ENCODE data around the gene CABLES1.
"Not testable (repeated sequence)": the region's sequence is repeated elsewhere in the genome, so short reads cannot be mapped to it uniquely, and the experiment has no call there.

CABLES1 gene

GRCh38 chr18:23270986-23271680 lies 135.8 kb downstream of the CABLES1 start:
- peak; percentile 79 for DNase-seq

DNA sequence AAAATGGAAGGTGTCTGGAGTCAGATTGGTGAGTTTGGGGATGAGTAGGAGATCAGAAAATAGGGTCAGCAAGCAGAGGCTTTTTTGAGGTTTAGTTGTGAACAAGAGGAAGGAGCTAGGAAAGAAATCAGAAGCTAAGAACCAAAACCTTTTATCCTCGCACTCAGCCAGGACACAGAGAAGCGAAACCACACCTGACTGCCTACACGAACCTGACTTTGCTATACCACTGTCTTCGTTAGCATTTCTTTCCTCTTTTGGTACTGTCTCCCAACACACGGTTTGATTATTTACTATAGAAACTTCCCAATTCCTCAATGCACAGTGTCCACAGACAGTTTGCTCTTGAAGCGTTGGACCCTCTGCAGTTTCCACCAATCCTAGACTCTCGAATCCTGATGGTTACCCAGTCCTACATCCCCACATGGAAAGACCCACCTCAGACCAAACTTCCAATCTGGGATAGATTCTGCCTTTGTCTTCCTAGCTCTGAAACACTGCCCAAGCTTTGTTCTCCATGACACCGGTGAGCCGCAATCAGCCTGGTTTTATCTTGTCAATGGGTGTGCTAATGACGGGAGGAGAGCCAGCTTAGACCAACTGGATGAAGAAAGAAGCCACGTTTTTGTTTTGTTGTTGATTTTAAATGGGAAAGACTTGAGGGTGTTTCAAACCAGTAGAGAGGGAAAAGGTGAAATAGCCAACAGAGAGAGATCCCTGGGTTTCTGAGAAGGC lies 137.4 kb downstream of the CABLES1 start:
- DNase-seq: no peak

GRCh38 chr18:23273443-23273966 lies 138.2 kb downstream of the CABLES1 start:
- no peak for DNase-seq

DNA sequence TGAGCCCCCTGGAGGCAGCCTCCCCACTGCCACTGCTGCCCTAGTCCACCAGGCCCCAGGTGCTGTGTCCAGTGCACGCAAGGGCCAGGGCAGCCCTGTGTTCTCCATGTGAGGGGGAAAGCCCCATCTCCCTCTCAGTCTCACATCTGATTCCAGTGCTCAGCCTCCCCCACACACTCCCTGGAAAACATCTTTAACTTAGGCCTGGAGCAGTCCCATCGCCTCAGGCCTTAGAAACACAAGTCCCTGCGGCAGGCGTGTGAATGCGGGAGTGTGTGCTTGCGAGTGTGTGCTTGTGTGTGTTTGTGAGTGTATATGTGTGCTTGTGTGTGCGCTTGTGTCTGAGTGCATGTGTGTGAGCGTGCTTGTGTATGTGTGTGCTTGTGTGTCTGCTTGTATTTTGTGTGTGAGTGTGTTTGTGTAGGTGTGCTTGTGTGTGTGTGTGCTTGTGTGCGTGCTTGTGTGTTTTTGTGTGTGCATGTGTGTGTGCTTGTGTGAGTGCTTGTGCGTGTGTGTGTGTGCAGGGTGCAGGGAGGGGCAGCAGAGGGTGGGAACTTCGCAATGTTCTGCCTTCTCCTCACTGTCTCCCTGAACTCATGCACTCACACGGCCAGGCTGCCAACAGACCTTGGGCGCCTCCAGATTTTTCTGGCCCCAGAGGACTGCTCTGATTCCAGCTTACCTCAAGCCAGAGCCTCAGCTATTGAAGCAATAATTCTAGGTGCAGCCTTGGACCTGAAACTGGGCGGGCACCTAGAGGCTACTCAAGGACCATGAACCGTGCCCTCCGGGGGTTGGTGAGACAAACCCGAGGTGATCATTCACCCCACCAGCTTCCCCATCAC lies 139.6 kb downstream of the CABLES1 start:
- no peak for DNase-seq

- DNase-seq: no peak
These were observed 141.2 kb downstream of the CABLES1 start for GRCh38 chr18:23276451-23276850.

- no peak for DNase-seq
These were observed 142.1 kb downstream of the CABLES1 start for GRCh38 chr18:23277399-23277798.

DNA sequence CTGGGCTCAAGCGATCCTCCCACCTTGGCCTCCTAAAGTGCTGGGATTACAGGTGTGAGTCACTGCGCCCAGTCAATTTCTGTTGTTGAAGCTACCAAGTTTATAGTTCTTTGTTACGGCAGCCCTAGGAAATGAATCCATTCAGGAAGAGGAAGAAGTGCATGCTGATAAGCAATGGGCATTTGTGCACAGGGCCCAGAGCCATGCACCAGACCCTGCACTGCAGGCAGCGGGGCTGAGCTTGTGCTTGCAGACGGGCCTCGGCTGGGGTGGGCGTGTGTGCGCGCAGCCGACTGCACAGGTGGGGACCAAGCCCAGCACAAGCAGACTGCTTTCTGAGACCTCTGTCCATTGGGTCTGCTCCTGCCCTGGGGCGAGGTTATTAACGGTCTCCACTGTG lies 144.6 kb downstream of the CABLES1 start:
- DNase-seq: no peak

DNA sequence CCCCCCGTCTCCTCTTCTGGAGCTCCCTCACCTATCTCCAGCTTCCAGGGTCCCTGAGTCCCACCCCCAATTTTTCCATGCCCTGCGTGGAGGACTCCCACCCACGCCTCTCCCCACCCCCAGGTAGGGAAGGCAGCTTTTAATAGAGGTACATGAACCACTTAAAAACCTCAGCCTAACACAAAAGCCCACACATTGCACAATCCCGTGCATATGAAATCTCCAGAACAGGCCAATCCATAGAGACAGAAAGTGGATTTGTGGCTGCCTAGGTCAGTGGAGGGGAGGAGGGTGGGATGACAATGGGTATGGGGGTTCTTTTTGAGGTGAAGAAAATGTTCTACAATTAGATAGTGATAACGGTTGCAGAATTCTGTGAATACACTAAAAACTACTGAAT lies 145.6 kb downstream of the CABLES1 start:
- no peak for DNase-seq

GRCh38 chr18:23281626-23282436 lies 146.5 kb downstream of the CABLES1 start:
- peak; percentile 17 for DNase-seq

DNA sequence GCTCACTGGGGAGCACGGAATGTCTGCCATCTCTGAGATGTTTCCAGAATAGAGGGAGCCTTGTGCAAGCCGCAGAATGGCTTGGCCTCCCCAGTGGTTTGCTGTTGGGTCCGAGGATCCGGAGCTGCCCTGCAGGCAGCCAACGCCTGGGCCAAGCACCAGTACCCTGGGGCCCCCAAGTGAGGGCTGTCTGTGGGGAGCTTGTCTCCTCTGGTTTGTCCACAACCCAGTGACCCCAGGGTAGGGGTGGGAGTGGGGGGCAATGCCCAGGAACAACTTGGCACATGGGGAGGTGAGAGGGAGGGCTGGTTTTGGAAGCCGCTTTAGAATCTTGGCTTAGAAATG lies 147.1 kb downstream of the CABLES1 start:
- no peak for DNase-seq

DNA sequence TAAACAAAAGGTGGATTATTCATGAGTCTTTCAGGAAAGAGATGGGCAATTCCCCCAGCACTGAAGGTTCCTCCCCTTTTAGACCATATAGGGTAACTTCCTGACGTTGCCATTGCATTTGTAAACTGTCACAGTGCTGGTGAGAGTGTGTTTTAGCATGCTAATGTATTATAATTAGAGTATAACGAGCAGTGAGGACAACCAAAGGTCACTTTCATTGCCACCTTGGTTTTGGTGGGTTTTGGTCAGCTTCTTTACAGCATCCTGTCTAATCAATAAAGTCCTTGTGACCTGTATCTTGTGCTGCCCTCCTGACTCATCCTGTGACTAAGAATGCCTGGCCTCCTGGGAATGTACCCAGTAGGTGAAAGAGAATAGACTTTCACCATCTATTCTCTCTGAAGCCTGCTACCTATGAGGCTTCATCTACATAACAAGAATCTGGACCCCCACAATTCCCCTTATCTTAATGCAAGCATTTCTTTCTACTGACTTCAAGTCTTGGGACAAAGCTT lies 148.7 kb downstream of the CABLES1 start:
- DNase-seq: peak; percentile 41

DNA sequence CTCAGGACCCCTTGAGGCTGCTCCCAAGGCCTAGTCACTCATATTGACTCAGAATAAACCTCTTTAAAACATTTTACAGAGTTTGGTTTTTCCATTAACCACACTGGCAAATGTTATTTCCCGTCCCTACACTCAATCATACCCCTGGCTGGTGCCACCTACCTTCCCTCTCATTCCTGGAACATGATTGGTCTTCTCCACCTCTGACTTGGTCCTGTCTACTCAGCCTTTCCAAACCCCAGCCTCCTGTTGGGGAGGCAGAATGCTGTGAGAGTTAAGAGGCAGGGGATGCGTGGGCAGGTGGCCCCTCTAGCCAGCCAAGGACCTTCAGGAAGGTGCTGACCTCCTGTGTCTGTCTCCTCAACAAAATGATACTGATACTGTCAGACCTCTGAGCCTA lies 149.3 kb downstream of the CABLES1 start:
- DNase-seq: no peak

DNA sequence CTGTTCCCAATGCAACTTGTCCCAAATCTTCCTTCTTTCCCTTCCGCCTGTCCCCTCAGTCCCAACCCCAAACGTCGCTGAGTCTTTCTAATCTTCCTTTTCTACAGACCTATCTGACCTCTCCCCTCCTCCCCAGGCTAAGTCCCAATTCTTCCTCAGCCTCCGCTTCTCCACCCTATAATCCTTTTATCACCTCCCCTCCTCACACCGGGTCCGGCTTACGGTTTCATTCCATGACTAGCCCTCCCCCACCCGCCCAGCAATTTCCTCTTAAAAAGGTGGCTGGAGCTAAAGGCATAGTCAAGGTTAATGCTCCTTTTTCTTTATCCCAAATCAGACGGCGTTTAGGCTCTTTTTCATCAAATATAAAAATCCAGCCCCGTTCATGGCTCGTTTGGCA lies 150.3 kb downstream of the CABLES1 start:
- not testable (repeated sequence) for DNase-seq

DNA sequence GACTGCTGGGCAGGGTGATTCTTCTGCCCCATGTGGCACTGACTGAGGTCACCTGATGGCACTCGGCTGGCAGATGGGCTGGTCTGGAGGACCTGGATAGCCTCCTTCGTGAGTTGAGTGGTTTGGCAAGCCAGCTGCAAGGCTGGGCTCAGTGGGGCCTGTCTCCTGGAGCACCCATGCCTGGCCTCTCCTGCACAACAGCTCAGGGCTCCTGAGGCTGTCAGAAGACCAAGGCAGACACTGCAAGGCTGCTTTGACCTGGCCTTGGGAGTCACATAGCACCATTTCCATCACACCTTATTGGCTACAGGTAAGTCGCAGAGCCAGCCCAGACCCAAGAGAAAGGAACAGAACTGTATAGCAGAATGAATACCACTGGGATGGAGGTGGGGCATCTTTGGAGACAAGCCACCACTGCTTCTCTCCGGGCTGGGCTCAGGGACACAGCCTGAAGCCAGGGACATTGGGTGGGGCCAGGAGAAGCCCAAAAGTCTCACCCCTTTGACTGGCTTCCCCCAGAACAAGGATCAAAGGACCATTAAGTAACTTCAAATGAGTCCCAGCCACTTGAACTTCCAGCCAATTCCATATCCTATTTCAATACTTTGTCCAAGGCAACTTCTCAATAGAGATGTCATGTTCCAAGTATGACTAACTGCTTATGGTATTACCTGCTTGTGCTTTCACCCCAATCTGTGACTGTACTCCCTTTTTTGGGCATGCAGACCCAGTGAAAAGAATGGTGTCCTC lies 156.3 kb downstream of the CABLES1 start:
- DNase-seq: peak; percentile 85

DNA sequence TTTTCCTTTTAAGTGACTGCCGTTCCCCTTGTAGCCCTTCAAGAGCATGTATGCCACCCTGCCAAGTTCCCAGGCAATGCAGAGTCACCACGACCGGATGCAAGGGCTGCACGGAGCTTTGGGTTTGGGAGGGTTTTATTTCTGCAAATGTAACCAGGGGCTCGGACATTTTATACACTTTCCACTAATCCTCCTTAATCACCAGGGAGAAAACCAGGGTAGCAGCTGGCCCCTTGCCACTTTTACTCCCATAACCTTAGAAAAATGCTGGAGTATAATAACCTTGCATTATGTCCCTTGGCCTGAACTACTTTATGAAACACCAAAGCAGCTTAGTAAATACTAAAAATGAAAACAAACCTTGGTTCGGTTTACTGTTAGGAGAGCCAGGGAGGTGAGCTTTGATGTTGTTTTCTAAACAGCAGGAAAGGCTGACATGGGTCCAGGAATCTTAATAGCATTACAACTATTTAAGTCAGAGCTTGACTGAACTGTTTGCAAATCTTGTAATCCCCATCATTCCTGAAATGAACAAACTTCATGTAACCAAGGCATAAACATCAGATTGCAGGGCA lies 165.0 kb downstream of the CABLES1 start:
- DNase-seq: no peak

GRCh38 chr18:23301972-23302371 lies 166.7 kb downstream of the CABLES1 start:
- DNase-seq: no peak

DNA sequence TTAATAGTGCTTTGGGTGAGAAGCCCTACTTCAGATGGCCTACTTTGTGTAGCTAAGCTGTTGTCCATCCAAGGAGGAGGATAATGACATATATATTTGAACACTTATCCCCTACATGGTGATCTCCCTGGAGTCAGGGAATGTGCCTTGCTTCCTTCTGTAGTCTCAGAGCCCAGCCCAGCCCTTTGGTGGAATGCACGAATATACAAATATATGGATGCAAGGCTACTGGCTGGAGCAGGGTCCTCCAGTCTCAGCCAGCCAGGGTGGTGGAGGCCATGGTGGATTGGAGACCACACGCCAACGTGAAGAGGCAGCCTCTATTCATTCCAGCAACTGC lies 167.2 kb downstream of the CABLES1 start:
- no peak for DNase-seq

GRCh38 chr18:23302851-23303527 lies 167.7 kb downstream of the CABLES1 start:
- DNase-seq: peak; percentile 97

DNA sequence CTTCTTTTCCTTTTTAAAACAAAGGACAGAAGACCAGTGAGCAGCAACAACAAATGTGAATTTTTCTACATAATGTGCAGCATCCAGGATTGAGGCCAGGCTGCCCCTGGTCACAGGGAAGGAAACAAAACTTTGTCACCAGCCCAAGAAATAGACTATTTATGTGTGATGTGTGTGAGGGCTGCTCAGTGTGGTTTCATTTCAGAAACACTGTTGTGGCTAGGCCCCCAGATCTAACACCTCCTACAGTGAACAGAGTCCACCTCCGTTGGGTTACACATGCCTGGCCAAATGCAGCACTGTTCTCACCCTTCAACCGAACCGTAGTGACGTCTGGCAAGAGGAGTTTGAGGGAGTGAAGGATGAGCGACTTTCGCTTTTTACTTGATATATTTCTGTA lies 171.5 kb downstream of the CABLES1 start:
- DNase-seq: no peak

GRCh38 chr18:23307567-23308295 lies 172.4 kb downstream of the CABLES1 start:
- peak; percentile 44 for DNase-seq

Data from fibroblast of skin of abdomen (primary cell).